ENCODE results near the gene CCDC102A.

DNA sequence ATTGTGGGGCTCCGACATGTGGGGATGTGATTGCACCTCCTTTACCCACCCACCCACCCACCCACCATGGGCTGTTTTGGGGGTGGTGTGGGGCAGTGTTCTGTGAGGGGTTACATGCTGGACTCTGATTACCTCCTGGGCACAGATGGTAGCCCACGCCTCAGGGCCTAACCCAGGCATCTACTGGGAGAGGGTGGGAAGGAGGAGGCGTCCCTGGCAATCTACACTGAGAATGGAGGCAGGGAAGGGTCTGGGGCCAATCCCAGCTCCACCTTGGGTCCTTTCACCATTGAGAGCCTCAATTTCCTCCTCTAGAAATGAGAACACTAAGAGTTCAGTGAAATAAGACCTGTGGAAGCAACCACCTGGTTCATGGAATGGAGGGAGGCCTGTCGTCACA, 38.3 kb downstream of the CCDC102A start:
- TF ChIP-seq, protein P1, sequence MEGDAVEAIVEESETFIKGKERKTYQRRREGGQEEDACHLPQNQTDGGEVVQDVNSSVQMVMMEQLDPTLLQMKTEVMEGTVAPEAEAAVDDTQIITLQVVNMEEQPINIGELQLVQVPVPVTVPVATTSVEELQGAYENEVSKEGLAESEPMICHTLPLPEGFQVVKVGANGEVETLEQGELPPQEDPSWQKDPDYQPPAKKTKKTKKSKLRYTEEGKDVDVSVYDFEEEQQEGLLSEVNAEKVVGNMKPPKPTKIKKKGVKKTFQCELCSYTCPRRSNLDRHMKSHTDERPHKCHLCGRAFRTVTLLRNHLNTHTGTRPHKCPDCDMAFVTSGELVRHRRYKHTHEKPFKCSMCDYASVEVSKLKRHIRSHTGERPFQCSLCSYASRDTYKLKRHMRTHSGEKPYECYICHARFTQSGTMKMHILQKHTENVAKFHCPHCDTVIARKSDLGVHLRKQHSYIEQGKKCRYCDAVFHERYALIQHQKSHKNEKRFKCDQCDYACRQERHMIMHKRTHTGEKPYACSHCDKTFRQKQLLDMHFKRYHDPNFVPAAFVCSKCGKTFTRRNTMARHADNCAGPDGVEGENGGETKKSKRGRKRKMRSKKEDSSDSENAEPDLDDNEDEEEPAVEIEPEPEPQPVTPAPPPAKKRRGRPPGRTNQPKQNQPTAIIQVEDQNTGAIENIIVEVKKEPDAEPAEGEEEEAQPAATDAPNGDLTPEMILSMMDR (IDR thresholded peaks at IDR 0.05) = no peak
- TF ChIP-seq NFE2L2 (conservative IDR thresholded peaks at IDR 0.05; ENCODE audit: low read length) (no peak), MAZ (IDR thresholded peaks at IDR 0.05; ENCODE audit: borderline replicate concordance, low read depth, low read length) (no peak), JUN (IDR thresholded peaks at IDR 0.05) (no peak), TP53 (CRISPR knock-in tag; IDR thresholded peaks at IDR 0.05) (no peak), KDM1A (IDR thresholded peaks at IDR 0.05; ENCODE audit: low read depth) (no peak), HDAC2 (IDR thresholded peaks at IDR 0.05) (no peak)

Measured in A549 (cell line).